HG03558 (cell line): Measurements from ENCODE around the gene LMBR1.
"Not testable (repeated sequence)": the region's sequence is repeated elsewhere in the genome, so short reads cannot be mapped to it uniquely, and the experiment has no call there.

Experiments
- ATAC-seq: cut with Tn5 transposase; IDR thresholded peaks from one replicate; pipeline ENCODE4 v1.9.1; 2021; ENCODE audit warnings: moderate number of reproducible peaks; ENCODE audit not compliant: unreplicated experiment; ENCODE audit errors: extremely low read depth

Gene LMBR1

DNA sequence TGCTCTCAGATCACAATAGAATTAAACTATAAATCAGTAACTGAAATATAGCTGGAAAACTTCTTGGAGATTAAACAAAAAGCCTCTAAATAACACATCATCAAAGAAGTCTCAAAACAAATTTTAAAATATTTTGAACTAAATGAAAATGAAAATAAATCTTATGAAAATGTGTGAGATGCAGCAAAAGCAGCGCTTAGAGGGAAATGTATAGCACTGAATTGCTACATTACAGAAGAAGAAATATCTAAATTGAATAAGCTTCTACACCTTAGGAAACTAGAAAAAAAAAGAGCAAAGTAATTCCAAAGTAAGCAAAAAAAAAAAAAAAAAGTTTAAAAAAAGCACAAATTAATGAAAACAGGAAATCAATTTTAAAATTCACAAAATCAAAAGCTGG is 35.2 kb downstream of the LMBR1 start:
- no peak for ATAC-seq

DNA sequence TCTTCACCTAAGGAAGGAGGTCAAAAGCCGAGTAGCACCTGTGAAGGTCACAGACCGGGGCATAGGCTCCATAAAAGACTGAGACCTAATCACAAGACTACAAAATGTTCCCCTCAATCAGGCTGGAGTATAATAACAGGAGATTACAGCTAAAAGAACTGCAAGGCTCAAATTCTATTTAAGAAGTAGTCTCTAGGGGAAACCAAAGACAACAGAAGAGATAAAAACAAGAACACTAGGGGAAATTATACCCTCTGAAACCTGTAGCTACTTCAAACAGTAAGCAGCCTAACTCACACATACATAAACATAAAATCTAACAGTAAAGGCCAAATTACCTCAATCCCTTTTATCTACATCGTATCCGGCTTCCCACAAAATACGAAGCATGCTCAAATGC is 38.3 kb downstream of the LMBR1 start:
- ATAC-seq = no peak

- ATAC-seq = no peak
These were observed 44.0 kb downstream of the LMBR1 start for GRCh38 chr7:156848979-156849378.

DNA sequence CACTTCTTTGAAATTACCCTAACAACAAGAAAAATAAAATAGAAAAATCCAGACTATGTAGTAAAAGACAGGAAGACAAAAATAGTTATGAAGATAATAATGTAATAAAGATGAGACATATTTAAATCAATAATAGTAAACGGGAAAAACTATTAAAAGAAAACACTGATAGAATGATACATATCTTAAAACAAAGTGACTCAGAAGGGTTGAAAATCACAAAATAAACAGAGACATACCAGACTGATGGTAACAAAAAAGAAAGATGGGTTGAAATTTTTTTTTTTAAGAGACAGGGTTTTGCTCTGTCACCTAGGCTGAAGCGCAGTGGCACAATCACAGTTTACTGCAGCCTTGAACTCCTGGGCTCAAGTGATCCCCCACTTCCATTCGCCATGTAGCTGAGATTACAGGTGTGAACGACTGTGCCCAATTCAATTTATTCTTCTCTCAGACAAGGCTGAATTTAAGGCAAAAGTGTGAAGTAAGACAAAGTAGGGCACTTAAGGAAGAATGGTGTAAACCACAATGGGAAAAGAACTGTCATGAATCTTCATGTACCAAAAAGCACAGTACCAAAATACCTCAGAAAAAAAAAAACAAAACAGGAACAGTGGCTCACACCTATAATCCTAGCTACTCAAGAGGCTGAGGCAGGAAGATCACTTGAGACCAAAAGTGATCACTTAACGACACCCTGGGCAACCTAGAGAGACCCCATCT is 47.4 kb downstream of the LMBR1 start:
- ATAC-seq = no peak

DNA sequence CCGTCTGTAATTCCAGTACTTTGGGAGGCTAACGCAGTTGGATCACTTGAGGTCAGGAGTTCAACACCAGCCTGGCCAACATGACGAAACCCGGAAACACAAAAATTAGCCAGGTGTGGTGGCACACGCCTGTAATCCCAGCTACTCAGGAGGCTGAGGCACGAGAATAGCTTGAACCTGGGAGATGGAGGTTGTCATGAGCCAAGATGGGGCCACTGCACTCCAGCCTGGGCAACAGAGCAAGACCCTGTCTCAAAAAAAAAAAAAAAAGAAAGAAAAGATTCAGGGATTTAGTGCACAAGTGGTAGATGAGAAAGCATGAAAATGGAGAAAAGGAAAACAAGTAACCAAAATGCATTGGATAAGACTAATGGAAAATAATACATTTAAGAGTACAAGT is 49.4 kb downstream of the LMBR1 start:
- not testable (repeated sequence) for ATAC-seq

- no peak for ATAC-seq
These were observed 49.8 kb downstream of the LMBR1 start for GRCh38 chr7:156843157-156843556.

- no peak for ATAC-seq
These were observed 50.2 kb downstream of the LMBR1 start for GRCh38 chr7:156842740-156843140.

DNA sequence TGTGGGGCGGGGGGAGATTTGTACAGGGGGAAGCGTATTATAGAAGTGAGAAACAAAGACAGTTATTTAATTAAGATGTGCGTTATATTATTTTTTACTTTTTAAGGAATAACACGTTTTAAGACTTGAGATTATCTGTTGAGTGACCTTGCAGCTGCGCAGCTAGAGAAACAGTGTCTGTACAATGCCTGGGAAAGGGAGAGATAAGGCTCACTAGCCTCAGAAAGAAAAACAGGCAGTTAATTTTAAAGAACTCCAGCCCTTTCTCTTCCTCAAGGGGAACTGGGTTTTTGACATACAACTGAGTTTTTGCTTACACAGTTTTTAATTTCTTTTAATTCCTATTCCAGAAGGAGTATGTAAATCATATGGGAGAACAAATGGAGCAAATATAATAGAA is 50.7 kb downstream of the LMBR1 start:
- no peak for ATAC-seq

- ATAC-seq = no peak
These were observed 51.5 kb downstream of the LMBR1 start for GRCh38 chr7:156841497-156841896.

DNA sequence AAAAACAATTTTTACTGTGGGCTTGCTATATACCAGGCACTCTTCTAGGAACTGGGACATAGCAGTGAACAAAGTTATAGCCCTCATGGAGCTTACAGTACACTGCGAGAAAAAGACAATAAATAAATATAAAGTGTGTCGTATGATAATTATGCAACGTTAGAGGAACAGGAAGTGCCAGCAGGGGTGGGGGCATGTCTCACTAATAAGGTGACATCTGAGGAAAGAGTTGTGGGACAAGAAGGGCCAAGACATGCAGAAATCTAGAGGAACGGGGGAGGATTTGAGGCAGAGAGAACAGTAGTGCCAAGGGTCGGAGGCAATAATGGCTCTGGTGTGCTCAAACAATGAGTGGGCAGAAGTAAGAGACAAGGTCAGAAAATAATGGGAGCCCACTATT is 52.8 kb downstream of the LMBR1 start:
- no peak for ATAC-seq

DNA sequence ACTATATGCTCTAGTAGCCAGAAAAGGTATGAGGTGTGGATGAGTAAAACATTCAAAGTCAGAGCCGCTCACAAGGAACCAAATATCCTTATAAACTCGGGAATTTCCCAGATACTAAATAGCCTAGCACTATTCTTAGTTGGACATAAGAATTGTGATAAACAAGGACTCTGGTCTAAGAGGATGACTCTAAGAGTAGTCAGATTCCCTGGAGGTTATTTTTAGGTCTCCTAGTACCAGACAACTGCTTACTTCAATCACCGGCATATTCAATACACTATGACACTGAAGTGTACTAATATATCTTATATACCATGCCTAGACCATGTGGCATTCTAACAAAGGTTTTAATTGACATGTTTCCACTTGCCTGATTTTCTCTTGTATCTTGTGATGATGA is 56.5 kb downstream of the LMBR1 start:
- no peak for ATAC-seq

GRCh38 chr7:156834462-156834861 is 58.5 kb downstream of the LMBR1 start:
- ATAC-seq = no peak

DNA sequence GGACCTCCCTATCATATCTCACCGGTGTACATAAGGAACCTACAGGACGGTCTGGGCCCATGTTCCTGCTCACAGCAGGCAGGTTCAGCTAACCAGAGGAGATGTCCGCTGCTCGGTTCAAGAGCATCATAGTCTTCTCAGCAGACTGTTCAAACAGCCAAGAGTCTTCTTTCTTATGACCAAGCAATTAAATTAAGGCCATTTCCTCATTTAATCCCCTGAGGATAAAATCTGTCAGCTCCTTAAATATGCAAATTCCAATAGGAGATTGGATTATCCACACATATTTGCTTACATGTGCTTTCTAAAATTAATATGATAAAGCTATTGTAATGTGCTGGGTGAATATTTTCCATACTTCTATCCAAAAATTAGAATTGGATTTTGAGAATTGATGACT is 59.7 kb downstream of the LMBR1 start:
- no peak for ATAC-seq

- ATAC-seq = no peak
These were observed 60.6 kb downstream of the LMBR1 start for GRCh38 chr7:156832195-156832877.

DNA sequence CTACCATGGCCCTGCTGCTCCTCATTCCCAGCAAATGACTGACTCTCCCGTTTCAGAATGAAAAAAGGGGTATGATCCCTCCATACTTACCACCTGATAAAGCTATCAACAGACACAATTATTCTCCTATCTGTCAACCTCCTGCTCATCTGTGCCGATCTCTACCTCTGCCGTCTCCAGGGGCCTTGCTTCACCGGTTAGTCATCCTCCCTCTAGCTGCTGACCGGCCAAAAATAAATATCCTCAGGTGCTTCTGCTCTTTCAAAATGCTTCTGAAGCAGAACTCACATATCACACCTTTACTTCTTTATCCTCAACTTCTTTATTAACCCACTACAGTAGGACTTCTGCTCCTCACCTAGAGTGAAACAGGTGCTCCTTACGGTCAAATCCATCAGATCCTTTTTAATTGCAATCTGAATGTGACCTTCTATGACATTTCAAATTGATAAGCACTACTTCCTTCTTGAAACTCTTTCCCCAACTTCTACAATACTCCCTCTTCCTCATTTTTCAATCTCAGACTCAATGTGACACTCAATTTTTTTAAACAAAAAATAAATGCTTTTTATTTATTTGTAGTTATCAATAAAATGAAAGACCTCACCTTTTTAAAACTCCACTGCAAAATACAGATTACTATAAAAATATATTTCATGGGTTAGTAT is 63.2 kb downstream of the LMBR1 start:
- ATAC-seq = no peak

- no peak for ATAC-seq
These were observed 65.3 kb downstream of the LMBR1 start for GRCh38 chr7:156827587-156828203.

GRCh38 chr7:156823435-156823834 is 69.5 kb downstream of the LMBR1 start:
- no peak for ATAC-seq

DNA sequence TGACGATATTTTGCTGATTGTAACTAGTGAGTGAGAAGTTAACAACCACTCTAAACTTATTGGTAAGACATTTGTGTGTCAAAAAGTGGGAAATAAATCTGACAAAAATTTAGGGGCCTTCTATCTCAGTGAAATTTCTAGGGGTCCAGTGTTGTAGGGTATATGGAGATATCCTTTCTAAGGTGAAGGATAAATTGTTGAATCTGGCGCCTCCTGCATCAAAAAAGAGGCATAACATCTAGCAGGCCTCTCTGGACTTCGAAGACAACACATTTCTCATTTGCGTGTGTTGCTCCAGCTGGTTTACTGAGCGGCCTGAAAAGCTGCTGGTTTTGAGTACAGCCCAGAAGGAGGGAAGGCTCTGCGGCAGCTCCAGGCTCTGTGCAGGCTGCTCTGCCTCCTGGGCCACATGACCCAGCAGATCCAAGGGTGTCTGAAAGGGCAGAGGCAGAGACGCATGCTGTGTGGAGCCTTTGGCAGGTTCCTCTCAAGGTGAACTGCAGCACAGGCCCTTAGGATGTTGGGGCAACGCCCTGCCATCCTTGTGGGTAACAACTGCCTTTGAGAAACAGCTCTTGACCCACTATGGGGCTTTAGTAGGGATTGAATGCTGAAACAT is 72.4 kb downstream of the LMBR1 start:
- no peak for ATAC-seq

- no peak for ATAC-seq
These were observed 73.2 kb downstream of the LMBR1 start for GRCh38 chr7:156819733-156820295.

GRCh38 chr7:156818133-156818532 is 74.8 kb downstream of the LMBR1 start:
- ATAC-seq = no peak
